Measurements from ENCODE around the gene ZNF140.

Gene ZNF140

DNA sequence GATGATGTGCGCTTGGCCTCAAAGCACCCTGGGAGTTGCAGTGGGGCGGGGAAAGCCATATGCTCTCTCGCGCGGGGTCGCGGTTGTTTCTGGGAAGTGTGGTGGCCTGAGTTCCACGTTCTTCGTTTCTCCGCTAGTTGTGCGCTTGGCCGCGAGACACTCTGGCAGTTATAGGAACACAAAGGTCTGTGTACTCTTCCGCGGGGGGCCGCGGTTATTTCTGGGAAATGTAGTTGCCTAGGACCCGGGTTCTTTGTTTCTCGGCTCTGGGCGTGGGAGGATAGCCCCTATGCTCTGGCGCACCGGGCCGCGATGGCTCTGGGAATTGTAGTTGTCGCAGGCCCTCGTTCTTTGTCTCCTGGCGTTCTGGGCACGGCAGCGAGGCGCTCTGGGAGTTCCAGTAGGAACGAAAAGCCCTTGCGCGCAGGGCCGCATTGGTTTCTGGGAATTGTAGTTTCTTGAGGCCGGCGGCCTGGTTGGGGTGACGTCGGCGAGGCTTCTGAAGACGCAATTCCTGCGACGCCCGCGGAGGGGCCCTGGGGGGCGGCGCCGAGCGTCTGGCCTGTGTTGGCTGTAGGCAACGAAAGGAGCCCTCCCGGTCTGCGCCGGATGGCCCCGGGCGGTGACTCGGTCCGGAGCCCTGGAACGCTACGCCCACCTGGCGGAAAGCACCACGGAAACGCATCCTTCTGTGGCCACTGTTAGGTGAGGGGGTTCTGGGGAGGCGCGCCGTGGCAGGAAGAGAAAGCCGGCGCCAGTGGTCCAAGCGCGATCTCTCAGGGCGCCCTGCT is at the start of gene ZNF140:
Gene ZNF140 (plus strand): TSS at position 556 of the 791 bp plus-strand sequence. CDS start 398 bp downstream, outside the sequence.
- TF ChIP-seq, protein P1, sequence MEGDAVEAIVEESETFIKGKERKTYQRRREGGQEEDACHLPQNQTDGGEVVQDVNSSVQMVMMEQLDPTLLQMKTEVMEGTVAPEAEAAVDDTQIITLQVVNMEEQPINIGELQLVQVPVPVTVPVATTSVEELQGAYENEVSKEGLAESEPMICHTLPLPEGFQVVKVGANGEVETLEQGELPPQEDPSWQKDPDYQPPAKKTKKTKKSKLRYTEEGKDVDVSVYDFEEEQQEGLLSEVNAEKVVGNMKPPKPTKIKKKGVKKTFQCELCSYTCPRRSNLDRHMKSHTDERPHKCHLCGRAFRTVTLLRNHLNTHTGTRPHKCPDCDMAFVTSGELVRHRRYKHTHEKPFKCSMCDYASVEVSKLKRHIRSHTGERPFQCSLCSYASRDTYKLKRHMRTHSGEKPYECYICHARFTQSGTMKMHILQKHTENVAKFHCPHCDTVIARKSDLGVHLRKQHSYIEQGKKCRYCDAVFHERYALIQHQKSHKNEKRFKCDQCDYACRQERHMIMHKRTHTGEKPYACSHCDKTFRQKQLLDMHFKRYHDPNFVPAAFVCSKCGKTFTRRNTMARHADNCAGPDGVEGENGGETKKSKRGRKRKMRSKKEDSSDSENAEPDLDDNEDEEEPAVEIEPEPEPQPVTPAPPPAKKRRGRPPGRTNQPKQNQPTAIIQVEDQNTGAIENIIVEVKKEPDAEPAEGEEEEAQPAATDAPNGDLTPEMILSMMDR (IDR thresholded peaks at IDR 0.05; ENCODE audit: insufficient read depth, low read depth, low read length, missing control alignments) = peak; percentile 28
- peak; percentile 96 for DNase-seq (ENCODE audit: low read depth)

GRCh38 chr12:133037207-133038005 is 43.3 kb upstream of the ZNF140 start, which contains the start of gene ZNF84:
ZNF84 (plus strand) TSS chr12:133037509; CDS start chr12:133041468, 3,959 bp downstream.
- DNase-seq (ENCODE audit: low read depth) = peak; percentile 98
- peak within 1 kb of the TSS; percentile 63 for H3K4me3 ChIP-seq (ENCODE audit: low read length)
- TF ChIP-seq, protein P1 (IDR thresholded peaks at IDR 0.05; ENCODE audit: insufficient read depth, low read depth, low read length, missing control alignments) = no peak

More for the DNA sequence above, at the start of gene ZNF140:
- H3K4me3 ChIP-seq (ENCODE audit: low read length) = peak within 1 kb of the TSS; percentile 88

DNA sequence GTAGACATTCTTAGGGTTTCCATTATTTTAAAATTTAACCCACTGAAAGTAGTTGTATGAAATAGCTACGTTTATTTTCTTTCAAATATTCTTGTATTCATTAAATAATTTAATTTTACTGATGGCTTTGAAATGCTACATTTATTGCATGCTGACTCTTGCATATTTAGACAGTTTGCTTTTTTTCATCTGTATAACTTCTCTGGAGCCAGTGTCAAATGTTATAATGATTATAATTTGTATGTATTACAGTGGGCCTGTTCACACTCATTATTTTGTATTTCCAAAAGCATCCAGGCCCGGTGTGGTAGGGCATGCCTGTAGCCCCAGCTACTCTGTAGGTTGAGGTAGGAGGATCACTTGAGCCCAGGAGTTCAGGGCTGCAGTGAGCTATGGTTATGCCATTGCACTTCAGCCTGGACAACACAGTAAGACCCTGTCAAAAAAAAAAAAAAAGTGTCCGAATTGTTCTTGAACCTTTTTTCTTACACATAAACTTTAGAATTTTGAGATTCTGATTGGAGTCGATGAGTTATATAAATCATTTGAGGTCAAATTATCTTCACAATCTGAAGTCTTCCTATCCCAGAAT is 42.5 kb upstream of the ZNF140 start:
- TF ChIP-seq, protein P1 (IDR thresholded peaks at IDR 0.05; ENCODE audit: insufficient read depth, low read depth, low read length, missing control alignments) = no peak
- no peak for DNase-seq (ENCODE audit: low read depth)
- peak overlapping the region; percentile 63 for H3K4me3 ChIP-seq (ENCODE audit: low read length)

DNA sequence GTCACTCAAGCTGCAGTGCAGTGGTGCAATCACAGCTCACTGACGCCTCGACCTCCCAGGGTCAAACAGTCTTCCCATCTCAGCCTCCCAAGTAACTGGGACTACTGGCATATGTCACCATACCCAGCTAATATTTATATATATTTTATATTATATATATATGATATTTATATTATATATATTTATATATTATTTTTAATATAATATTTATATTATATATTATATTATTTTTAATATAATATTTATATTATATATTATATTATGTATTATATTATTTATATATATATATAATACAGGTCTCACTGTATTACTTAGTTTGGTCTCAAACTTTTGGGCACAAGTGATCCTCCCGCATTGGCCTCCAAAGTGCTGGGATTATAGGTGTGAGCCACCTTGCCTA is 34.0 kb upstream of the ZNF140 start:
- no peak overlapping the region for H3K4me3 ChIP-seq (ENCODE audit: low read length)
- TF ChIP-seq, protein P1 (IDR thresholded peaks at IDR 0.05; ENCODE audit: insufficient read depth, low read depth, low read length, missing control alignments) = no peak
- DNase-seq (ENCODE audit: low read depth) = no peak

DNA sequence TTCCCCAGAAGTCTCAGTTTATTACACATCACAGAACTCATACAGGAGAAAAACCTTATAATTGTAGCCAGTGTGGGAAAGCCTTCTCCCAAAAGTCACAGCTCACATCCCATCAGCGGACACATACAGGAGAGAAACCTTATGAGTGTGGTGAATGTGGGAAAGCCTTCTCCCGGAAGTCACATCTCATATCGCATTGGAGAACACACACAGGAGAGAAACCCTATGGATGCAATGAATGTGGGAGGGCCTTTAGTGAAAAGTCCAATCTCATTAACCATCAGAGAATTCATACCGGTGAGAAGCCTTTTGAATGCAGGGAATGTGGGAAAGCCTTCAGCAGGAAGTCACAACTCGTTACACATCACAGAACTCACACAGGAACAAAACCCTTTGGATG is 23.3 kb upstream of the ZNF140 start:
- H3K4me3 ChIP-seq (ENCODE audit: low read length) = no peak overlapping the region
- TF ChIP-seq, protein P1 (IDR thresholded peaks at IDR 0.05; ENCODE audit: insufficient read depth, low read depth, low read length, missing control alignments) = no peak
- DNase-seq (ENCODE audit: low read depth) = no peak

DNA sequence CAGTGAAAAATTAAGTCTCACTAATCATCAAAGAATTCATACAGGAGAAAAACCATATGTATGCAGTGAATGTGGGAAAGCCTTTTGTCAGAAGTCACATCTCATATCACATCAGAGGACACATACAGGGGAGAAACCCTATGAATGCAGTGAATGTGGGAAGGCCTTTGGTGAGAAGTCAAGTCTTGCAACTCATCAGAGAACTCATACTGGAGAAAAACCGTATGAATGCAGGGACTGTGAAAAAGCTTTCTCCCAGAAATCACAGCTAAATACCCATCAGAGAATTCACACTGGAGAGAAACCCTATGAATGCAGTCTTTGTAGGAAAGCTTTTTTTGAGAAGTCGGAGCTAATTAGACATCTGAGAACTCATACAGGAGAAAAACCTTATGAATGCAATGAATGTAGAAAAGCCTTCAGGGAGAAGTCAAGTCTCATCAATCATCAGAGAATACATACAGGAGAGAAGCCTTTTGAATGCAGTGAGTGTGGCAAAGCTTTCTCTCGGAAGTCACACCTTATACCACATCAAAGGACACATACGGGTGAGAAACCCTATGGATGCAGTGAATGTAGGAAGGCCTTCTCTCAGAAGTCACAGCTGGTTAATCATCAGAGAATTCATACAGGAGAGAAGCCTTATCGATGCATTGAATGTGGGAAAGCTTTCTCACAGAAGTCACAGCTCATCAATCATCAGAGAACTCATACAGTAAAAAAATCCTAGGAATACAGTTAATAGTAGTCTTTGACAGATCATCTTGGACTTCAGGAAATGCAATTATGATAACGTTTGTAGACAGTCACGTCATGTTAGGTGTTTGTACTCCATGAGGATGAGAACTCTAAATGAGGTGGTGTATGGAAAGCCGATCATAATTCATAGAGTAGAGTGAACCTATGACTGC is 22.3 kb upstream of the ZNF140 start:
- H3K4me3 ChIP-seq (ENCODE audit: low read length) = no peak overlapping the region
- TF ChIP-seq, protein P1 (IDR thresholded peaks at IDR 0.05; ENCODE audit: insufficient read depth, low read depth, low read length, missing control alignments) = no peak
- DNase-seq (ENCODE audit: low read depth) = no peak
